IPS-NIHi7 (cell line): ENCODE measurements around the gene TAAR9.

Experiments used
- DNase-seq: peaks from one replicate; pipeline ENCODE4 v3.0.0; 2012; ENCODE audit warnings: mixed read lengths; ENCODE audit errors: extremely low spot score

TAAR9 gene

GRCh38 chr6:132587424-132587823 is 49.3 kb downstream of the TAAR9 start:
- no peak for DNase-seq
